OCI-LY3 (cell line): ENCODE measurements around the gene ARHGAP8.

Source experiments
- EZH2phosphoT487 ChIP-seq: fragments of 200-600 bp; shearing (Covaris generic); IDR thresholded peaks from 2 replicates; pipeline ENCODE4 v1.6.1; 2018; ENCODE audit warnings: antibody characterized with exemption, mixed run types, low read depth
- TF ChIP-seq, protein P1 (sequence below): fragments of 200-600, 300-600 bp; sonication (generic); IDR thresholded peaks from 2 replicates; pipeline ENCODE4 v1.5.1; 2014; ENCODE audit warnings: antibody characterized with exemption, low read length, low read depth

- TF ChIP-seq, protein P1, sequence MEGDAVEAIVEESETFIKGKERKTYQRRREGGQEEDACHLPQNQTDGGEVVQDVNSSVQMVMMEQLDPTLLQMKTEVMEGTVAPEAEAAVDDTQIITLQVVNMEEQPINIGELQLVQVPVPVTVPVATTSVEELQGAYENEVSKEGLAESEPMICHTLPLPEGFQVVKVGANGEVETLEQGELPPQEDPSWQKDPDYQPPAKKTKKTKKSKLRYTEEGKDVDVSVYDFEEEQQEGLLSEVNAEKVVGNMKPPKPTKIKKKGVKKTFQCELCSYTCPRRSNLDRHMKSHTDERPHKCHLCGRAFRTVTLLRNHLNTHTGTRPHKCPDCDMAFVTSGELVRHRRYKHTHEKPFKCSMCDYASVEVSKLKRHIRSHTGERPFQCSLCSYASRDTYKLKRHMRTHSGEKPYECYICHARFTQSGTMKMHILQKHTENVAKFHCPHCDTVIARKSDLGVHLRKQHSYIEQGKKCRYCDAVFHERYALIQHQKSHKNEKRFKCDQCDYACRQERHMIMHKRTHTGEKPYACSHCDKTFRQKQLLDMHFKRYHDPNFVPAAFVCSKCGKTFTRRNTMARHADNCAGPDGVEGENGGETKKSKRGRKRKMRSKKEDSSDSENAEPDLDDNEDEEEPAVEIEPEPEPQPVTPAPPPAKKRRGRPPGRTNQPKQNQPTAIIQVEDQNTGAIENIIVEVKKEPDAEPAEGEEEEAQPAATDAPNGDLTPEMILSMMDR, result no peak
- TF ChIP-seq EZH2phosphoT487, result no peak
These were observed 126.3 kb downstream of the ARHGAP8 start for GRCh38 chr22:44878483-44879300.
